GM12878 (cell line): Measurements from ENCODE around the gene POU4F3. TPM values are rescaled to one million over a fixed set of nuclear protein-coding genes. Genes with fewer than 3 reads are reported as not detected.

Experiments used
- CEBPZ ChIP-seq: fragments of 150-350 bp; IDR thresholded peaks from 2 replicates; pipeline ENCODE4 v1.6.1; 2016; ENCODE audit warnings: low read depth, low read length
- E2F4 ChIP-seq: IDR thresholded peaks from 2 replicates; pipeline ENCODE4 v1.6.1; 2012; ENCODE audit warnings: low read depth, low read length, improper control_type of control experiment
- E4F1 ChIP-seq: fragments of 450-650 bp; IDR thresholded peaks from 2 replicates; pipeline ENCODE4 v1.6.1; 2018; ENCODE audit warnings: borderline replicate concordance, mild to moderate bottlenecking; ENCODE audit not compliant: partially characterized antibody
- MTA2 ChIP-seq: fragments of 450-650 bp; IDR thresholded peaks from 2 replicates; pipeline ENCODE4 v1.6.1; 2016; ENCODE audit warnings: low read depth, mild to moderate bottlenecking, moderate library complexity
- MYC ChIP-seq: IDR thresholded peaks from 2 replicates; pipeline ENCODE4 v1.6.1; 2011; ENCODE audit warnings: mild to moderate bottlenecking, low read length, moderate library complexity, inconsistent platforms; ENCODE audit not compliant: insufficient read depth, insufficient replicate concordance, insufficient read length, severe bottlenecking
- RBBP5 ChIP-seq: fragments of 200-600 bp; sonication (generic); conservative IDR thresholded peaks from 2 replicates; pipeline ENCODE4 v1.6.1; 2016
- RCOR1 ChIP-seq: conservative IDR thresholded peaks from 2 replicates; pipeline ENCODE4 v1.6.1; 2012; ENCODE audit warnings: low read depth, low read length, improper control_type of control experiment
- ZNF592 ChIP-seq: fragments of 450-650 bp; IDR thresholded peaks from 2 replicates; pipeline ENCODE4 v1.6.1; 2017; ENCODE audit warnings: mild to moderate bottlenecking, moderate library complexity
- polyA plus RNA-seq, 11 experiments: library from polyadenylated mRNA; depleted of rRNA in 4 of 11; unstranded in 6 of 11; stranded (reverse) in 5 of 11; fragments of >200 nt; fragmentation: Nextera tagmentation in 4 of 11; fragmentation: Illumina TruSeq in 1 of 11; extraction: Ambion mirVana in 4 of 11; extraction: Trizol in 1 of 11; gene quantifications; 1 replicate in 1 of 11; 2 replicates in 10 of 11; pipeline versions ENCODE4 v1.2.1 to v1.2.3, GENCODE V29; 2011 to 2016; ENCODE audit warnings: inconsistent platforms in 2 of 11, missing spikeins in 2 of 11, low read depth in 1 of 11
- total RNA-seq, 4 experiments: library from RNA; depleted of rRNA in 3 of 4; stranded (reverse); fragments of >200 nt in 3 of 4; fragmentation: Illumina TruSeq in 1 of 4; extraction: Trizol in 1 of 4; gene quantifications; 2 replicates each; pipeline versions ENCODE4 v1.2.1 to v1.2.3, GENCODE V29; 2013 to 2021

Gene POU4F3
- total and polyA plus RNA-seq, 10 of the 15 experiments (the other 5 are each of a cell fraction or from before 2014, with no cell fraction given) = 0.03 to 0.19 (median 0.08) TPM; not detected in 5

GRCh38 chr5:146357126-146357525 is 18.5 kb downstream of the POU4F3 start (continued):
- TF ChIP-seq E2F4 = no peak
- TF ChIP-seq CEBPZ = no peak
- TF ChIP-seq RCOR1 = no peak
- TF ChIP-seq MTA2 = no peak
- no peak for TF ChIP-seq RBBP5
- no peak for TF ChIP-seq MYC
- TF ChIP-seq E4F1 = no peak
- TF ChIP-seq ZNF592 = no peak
